GM23248 (cell line): ENCODE data around the gene E2F4. TPM values are rescaled to one million over a fixed set of nuclear protein-coding genes. Genes with fewer than 3 reads are reported as not detected.

Experiments used
- DNase-seq: peaks from one replicate; pipeline ENCODE4 v3.0.0-alpha.2; 2015
- H2AFZ ChIP-seq: fragments of 200-600 bp; sonication (generic); 2 replicates; pipeline ENCODE4 v1.6.1; 2016; ENCODE audit warnings: antibody characterized with exemption
- H3F3A ChIP-seq: fragments of 200-600 bp; sonication (generic); 2 replicates; pipeline ENCODE4 v1.6.1; 2016; ENCODE audit warnings: mild to moderate bottlenecking, antibody characterized with exemption, mixed run types; ENCODE audit not compliant: insufficient read depth
- H3K27ac ChIP-seq: fragments of 200-600 bp; sonication (generic); 2 replicates; pipeline ENCODE4 v1.5.1; 2016; ENCODE audit warnings: mild to moderate bottlenecking
- H3K27me3 ChIP-seq: fragments of 200-600 bp; sonication (generic); replicated peaks from 2 replicates; pipeline ENCODE4 v1.6.1; 2016; ENCODE audit warnings: mild to moderate bottlenecking; ENCODE audit not compliant: insufficient read depth
- H3K36me3 ChIP-seq: fragments of 200-600 bp; sonication (generic); 2 replicates; pipeline ENCODE4 v1.6.1; 2016; ENCODE audit warnings: low read depth, mild to moderate bottlenecking
- H3K4me1 ChIP-seq: fragments of 200-600 bp; sonication (generic); 2 replicates; pipeline ENCODE4 v1.6.1; 2016; ENCODE audit warnings: mild to moderate bottlenecking; ENCODE audit not compliant: insufficient read depth
- H3K4me2 ChIP-seq: fragments of 200-600 bp; sonication (generic); one replicate; pipeline ENCODE4 v1.6.1; 2016; ENCODE audit warnings: mild to moderate bottlenecking; ENCODE audit not compliant: unreplicated experiment
- H3K4me3 ChIP-seq: fragments of 200-600 bp; sonication (generic); 2 replicates; pipeline ENCODE4 v1.5.1; 2016; ENCODE audit warnings: mild to moderate bottlenecking
- H3K79me2 ChIP-seq: fragments of 200-600 bp; sonication (generic); 2 replicates; pipeline ENCODE4 v1.6.1; 2016; ENCODE audit warnings: mild to moderate bottlenecking; ENCODE audit not compliant: insufficient read depth
- H3K9ac ChIP-seq: fragments of 200-600 bp; sonication (generic); 2 replicates; pipeline ENCODE4 v1.6.1; 2016; ENCODE audit warnings: mild to moderate bottlenecking
- H3K9me2 ChIP-seq: fragments of 200-600 bp; sonication (generic); 2 replicates; pipeline ENCODE4 v1.6.1; 2016; ENCODE audit warnings: mixed run types, mild to moderate bottlenecking, moderate library complexity; ENCODE audit not compliant: insufficient read depth
- H3K9me3 ChIP-seq: fragments of 200-600 bp; sonication (generic); one replicate; pipeline ENCODE4 v1.6.1; 2017; ENCODE audit warnings: low read depth
- H4K20me1 ChIP-seq: fragments of 200-600 bp; sonication (generic); 2 replicates; pipeline ENCODE4 v1.6.0; 2016; ENCODE audit not compliant: insufficient read depth
- EZH2 ChIP-seq: fragments of 200-600 bp; sonication (generic); IDR thresholded peaks from 2 replicates; pipeline ENCODE4 v1.6.1; 2018; ENCODE audit warnings: antibody characterized with exemption, mild to moderate bottlenecking; ENCODE audit not compliant: insufficient read depth, poor library complexity, severe bottlenecking
- EZH2phosphoT487 ChIP-seq: fragments of 200-600 bp; sonication (generic); IDR thresholded peaks from 2 replicates; pipeline ENCODE4 v1.6.1; 2018; ENCODE audit warnings: antibody characterized with exemption, moderate library complexity, mild to moderate bottlenecking, low read depth; ENCODE audit not compliant: insufficient read depth
- WGBS, 2 experiments: methylation state at CpG; one replicate each; pipeline ENCODE4 v1.1.6; 2015 to 2017; ENCODE audit warnings: low lambda C conversion rate in 2 of 2, low coverage in 1 of 2; ENCODE audit errors: missing lambda C conversion rate in 2 of 2; 5-methylcytosine and 5-hydroxymethylcytosine counted together
- in situ Hi-C: fragments of 300-500 bp; cut with MboI; formaldehyde crosslinking; loops from 2 replicates; pipeline ENCODE4 v1.15.0; 2020
- polyA plus RNA-seq: library from polyadenylated mRNA; unstranded; fragments of >200 nt; fragmentation: Nextera tagmentation; extraction: Ambion mirVana; gene quantifications from 2 replicates; pipeline ENCODE4 v1.2.1, GENCODE V29; 2016
- total RNA-seq: library from RNA; depleted of rRNA; stranded (reverse); fragments of >200 nt; shearing (Covaris generic); gene quantifications from 2 replicates; pipeline ENCODE4 v1.2.3, GENCODE V29; 2014

The E2F4 gene
- total and polyA plus RNA-seq, 2 experiments from 2014 or later: 50.0 to 82.0 TPM

DNA sequence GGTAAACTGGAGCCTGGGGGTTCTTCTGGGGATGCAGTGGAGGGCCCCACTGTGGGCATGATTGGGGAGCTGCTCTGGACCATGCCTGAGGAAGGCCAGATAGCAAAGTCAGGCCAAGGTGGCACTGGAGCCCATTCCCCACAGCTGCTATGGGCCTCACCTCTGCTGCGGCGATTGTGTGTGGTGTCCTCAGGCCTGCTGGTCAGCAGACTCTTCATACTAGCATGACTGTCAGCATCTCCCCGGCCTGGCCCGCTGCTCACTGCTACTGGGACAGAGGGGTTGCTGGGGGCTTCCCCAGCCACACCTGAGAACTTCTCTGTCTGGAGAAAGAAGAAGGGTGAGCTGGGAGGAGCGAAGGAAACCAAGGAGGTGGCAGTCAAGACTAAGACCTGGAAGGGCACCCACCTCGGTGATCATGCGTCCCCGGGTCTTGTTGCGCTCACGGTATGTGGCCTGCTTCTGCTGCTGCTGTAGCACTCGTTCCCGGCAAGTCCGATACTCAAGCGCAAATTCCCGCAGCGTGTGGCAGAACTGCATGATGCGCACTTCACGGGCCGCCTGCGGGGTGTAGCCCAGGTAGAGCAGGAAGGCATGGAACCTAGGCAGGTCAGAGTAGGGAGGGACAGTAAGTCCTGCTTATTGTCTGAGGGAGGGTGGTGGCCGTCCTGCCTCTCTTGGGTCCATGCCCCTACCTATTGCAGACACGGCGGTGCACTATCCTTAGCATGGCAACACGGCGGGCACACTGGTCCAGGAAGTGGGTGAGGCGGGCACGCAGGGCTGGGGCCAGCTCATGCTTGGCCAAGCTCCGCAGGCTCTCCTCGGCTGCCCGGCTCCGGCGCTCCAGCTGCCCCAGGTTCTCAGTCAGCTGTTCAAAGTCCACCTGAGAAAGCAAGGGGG, 38.2 kb downstream of the E2F4 start:
- no peak overlapping the region for H3K4me2 ChIP-seq
- H4K20me1 ChIP-seq: no peaks in the 10 kb centered on the region
- H3K9ac ChIP-seq: no peak overlapping the region
- H3K27me3 ChIP-seq: no peaks in the 10 kb centered on the region
- no peak overlapping the region for H3K4me3 ChIP-seq
- H3K27ac ChIP-seq: no peak overlapping the region
- H3K9me2 ChIP-seq: no peaks in the 10 kb centered on the region
- in situ Hi-C loops: no loop called here
- TF ChIP-seq EZH2 (no peak), EZH2phosphoT487 (no peak)
- 86% methylated on average over 32 of the region's 32 CpGs for WGBS, 2 experiments
- DNase-seq: no peak
- H3K79me2 ChIP-seq: peaks cover 45% of the 10 kb centered on the region
- H3K4me1 ChIP-seq: peaks cover 14% of the 10 kb centered on the region
- no peak overlapping the region for H2AFZ ChIP-seq
- H3F3A ChIP-seq: no peaks in the 10 kb centered on the region
- no peaks in the 10 kb centered on the region for H3K9me3 ChIP-seq
- peaks cover 11% of the 10 kb centered on the region; the same call in 1 of the 2 replicates for H3K36me3 ChIP-seq

DNA sequence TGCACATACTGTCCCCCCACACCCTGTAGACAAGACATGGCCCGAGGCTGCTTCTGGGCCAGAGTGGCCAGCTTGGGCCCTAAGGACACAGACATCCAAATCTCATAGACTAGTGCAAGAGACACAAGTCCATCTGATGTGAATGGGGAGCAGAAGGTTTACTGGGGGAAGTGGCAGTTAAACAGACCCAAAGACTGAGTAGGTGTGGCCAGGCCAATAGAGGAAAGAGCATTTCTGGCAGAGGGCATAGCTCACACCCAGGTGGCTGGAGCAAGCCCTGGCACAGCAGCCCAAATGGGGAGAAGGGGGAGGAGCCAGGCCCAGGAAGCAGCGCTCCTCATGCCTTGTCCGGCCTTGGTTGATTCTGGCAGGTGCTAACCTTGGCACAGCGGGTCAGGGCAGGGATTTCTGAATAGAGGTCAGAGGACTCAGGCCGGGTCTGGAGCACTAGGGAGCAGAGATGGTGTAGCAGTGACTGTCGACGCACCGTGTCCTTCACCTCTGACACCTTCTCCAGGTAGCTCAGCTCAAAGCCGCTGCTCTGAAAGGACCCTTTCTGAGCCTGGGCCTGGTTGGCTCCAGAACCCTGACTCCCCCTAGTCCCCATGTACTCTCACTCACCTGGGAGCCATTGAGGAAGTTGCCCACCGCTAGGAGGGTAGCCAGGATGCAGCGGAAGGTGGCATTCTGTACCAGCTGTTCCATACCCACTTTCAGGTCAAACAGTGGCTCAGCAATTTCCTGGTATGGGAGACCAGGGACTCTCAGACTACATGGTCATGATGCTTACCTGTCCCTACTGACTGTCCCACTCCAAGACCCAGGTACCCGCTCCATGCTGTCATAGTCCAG, 39.1 kb downstream of the E2F4 start:
- Histone ChIP-seq H3K79me2 (peaks cover 38% of the 10 kb centered on the region), H4K20me1 (no peaks in the 10 kb centered on the region), H3K4me3 (no peak overlapping the region), H3K4me2 (no peak overlapping the region), H3K27ac (no peak overlapping the region), H3K27me3 (no peaks in the 10 kb centered on the region), H3K9me3 (no peaks in the 10 kb centered on the region), H2AFZ (no peak overlapping the region), H3K9ac (no peak overlapping the region), H3K4me1 (peaks cover 10% of the 10 kb centered on the region), H3K9me2 (no peaks in the 10 kb centered on the region), H3K36me3 (peaks cover 11% of the 10 kb centered on the region; the same call in 1 of the 2 replicates), H3F3A (no peaks in the 10 kb centered on the region)
- in situ Hi-C loops: no loop called here
- DNase-seq: no peak
- TF ChIP-seq EZH2 (no peak), EZH2phosphoT487 (no peak)
- WGBS, 2 experiments: 92 to 95% methylated on average over 12 of the region's 12 CpGs

DNA sequence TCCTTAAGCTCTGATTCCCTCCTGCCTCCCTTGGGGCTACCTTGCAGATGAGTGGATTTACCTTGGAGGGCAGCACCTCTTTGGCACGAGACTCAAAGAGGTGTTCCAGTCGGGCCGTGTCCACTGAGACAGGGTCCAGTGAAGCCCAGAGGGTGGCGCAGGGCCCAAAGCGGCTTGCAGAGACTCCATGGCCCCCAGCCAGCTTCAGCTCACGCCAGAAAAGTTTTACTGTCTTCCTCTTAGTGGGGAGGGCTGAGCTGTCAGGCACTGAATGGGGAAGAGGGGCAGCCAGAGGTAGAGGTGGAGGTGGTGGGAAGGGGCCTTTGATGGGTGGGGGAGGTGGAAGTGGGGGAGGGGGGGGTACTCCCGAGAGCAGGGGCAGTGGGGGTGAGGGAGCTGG, 41.6 kb downstream of the E2F4 start:
- TF ChIP-seq EZH2: no peak
- TF ChIP-seq EZH2phosphoT487: no peak
- Histone ChIP-seq H3K27me3 (no peaks in the 10 kb centered on the region), H2AFZ (no peak overlapping the region), H3F3A (no peaks in the 10 kb centered on the region), H3K36me3 (peaks cover 10% of the 10 kb centered on the region; the same call in 1 of the 2 replicates), H3K79me2 (peaks cover 14% of the 10 kb centered on the region), H3K4me3 (no peak overlapping the region), H3K4me2 (no peak overlapping the region), H4K20me1 (no peaks in the 10 kb centered on the region), H3K9me3 (no peaks in the 10 kb centered on the region), H3K4me1 (no peaks in the 10 kb centered on the region), H3K9ac (no peak overlapping the region), H3K27ac (no peak overlapping the region), H3K9me2 (no peaks in the 10 kb centered on the region)
- WGBS, 2 experiments: 71 to 80% methylated on average over 7 of the region's 7 CpGs
- in situ Hi-C loops: no loop called here
- no peak for DNase-seq

DNA sequence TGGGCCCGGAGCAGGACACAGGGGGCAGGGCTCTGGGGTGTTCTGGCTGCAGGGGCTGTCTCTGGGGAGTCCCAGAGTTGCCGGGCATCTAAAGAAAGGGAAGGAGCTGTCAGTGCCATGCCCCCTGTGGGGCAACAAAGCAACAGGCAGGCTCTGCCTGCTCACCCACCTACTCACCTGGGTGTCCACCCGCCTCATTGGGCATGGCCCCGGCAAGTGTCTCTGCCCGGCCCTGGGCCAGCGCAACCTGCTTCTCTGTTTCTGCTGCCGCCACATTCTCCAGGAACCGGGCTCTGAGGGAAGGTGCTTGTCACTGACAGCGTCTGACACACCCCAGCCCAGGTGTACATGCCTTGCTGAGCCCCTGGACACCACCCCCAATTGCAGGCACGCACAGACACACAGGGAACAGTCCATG, 42.2 kb downstream of the E2F4 start:
- H3F3A ChIP-seq: no peaks in the 10 kb centered on the region
- peaks cover 10% of the 10 kb centered on the region for H3K79me2 ChIP-seq
- no peak for TF ChIP-seq EZH2
- no peak for TF ChIP-seq EZH2phosphoT487
- no peaks in the 10 kb centered on the region for H3K27me3 ChIP-seq
- peaks cover 4% of the 10 kb centered on the region; the same call in 1 of the 2 replicates for H3K36me3 ChIP-seq
- WGBS, 2 experiments: 65% methylated on average over 9 to 10 of the region's 10 CpGs
- H2AFZ ChIP-seq: no peak overlapping the region
- no peaks in the 10 kb centered on the region for H3K4me1 ChIP-seq
- no peak overlapping the region for H3K4me3 ChIP-seq
- no peaks in the 10 kb centered on the region for H3K9me2 ChIP-seq
- in situ Hi-C loops: no loop called here
- H3K27ac ChIP-seq: no peak overlapping the region
- H3K9me3 ChIP-seq: no peaks in the 10 kb centered on the region
- no peak for DNase-seq
- no peak overlapping the region for H3K9ac ChIP-seq
- H4K20me1 ChIP-seq: no peaks in the 10 kb centered on the region
- H3K4me2 ChIP-seq: no peak overlapping the region
